Measurements from ENCODE around the gene ECHDC3.

DNA sequence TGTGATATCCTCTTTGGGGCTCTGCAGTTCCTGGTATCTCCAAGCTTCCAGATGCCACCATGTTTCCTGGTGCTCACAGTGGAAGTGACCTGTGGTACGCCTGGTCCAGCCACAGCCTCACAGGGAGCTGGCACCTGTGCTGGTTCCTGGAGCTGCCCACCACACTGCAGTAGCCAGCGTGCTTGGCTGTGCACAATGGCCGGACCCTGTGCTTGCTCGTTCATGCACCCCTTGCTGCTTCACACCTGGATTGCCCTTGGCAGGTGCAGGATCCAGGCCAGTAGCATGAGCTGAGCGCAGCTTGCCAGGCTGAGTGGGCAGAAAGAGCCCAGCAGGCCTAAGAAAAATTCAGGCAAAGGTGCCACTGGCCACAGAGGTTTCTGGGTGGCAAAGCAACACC lies 11.4 kb upstream of the ECHDC3 start:
- TF ChIP-seq, protein P1, sequence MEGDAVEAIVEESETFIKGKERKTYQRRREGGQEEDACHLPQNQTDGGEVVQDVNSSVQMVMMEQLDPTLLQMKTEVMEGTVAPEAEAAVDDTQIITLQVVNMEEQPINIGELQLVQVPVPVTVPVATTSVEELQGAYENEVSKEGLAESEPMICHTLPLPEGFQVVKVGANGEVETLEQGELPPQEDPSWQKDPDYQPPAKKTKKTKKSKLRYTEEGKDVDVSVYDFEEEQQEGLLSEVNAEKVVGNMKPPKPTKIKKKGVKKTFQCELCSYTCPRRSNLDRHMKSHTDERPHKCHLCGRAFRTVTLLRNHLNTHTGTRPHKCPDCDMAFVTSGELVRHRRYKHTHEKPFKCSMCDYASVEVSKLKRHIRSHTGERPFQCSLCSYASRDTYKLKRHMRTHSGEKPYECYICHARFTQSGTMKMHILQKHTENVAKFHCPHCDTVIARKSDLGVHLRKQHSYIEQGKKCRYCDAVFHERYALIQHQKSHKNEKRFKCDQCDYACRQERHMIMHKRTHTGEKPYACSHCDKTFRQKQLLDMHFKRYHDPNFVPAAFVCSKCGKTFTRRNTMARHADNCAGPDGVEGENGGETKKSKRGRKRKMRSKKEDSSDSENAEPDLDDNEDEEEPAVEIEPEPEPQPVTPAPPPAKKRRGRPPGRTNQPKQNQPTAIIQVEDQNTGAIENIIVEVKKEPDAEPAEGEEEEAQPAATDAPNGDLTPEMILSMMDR (IDR thresholded peaks at IDR 0.05): no peak
- TF ChIP-seq POLR2A (IDR thresholded peaks at IDR 0.05): no peak
